Measurements from ENCODE around the gene ARHGAP6.

ARHGAP6 gene

GRCh38 chrX:11450354-11450753, 215.4 kb downstream of the ARHGAP6 start:
- Mint-ChIP-seq H3K27ac (no peak overlapping the region), H3K4me3 (no peak overlapping the region), H3K4me1 (ENCODE audit: low read depth) (no peaks in the 10 kb centered on the region), H3K27me3 (peaks cover 2% of the 10 kb centered on the region), H3K36me3 (no peaks in the 10 kb centered on the region), H3K9me3 (ENCODE audit: low read depth) (no peaks in the 10 kb centered on the region)

- no peak overlapping the region for H3K4me3 Mint-ChIP-seq
- no peaks in the 10 kb centered on the region for H3K9me3 Mint-ChIP-seq (ENCODE audit: low read depth)
- H3K27me3 Mint-ChIP-seq = peaks cover 2% of the 10 kb centered on the region
- H3K36me3 Mint-ChIP-seq = no peaks in the 10 kb centered on the region
- H3K27ac Mint-ChIP-seq = no peak overlapping the region
- H3K4me1 Mint-ChIP-seq (ENCODE audit: low read depth) = no peaks in the 10 kb centered on the region
These were observed 216.1 kb downstream of the ARHGAP6 start for GRCh38 chrX:11449613-11450012.

GRCh38 chrX:11447418-11447817, 218.3 kb downstream of the ARHGAP6 start:
- Mint-ChIP-seq H3K27ac (no peak overlapping the region), H3K27me3 (no peaks in the 10 kb centered on the region), H3K4me1 (ENCODE audit: low read depth) (no peaks in the 10 kb centered on the region), H3K36me3 (no peaks in the 10 kb centered on the region), H3K4me3 (no peak overlapping the region), H3K9me3 (ENCODE audit: low read depth) (no peaks in the 10 kb centered on the region)

GRCh38 chrX:11446949-11447348, 218.8 kb downstream of the ARHGAP6 start:
- no peaks in the 10 kb centered on the region for H3K36me3 Mint-ChIP-seq

GRCh38 chrX:11446336-11446735, 219.4 kb downstream of the ARHGAP6 start:
- Mint-ChIP-seq H3K36me3 (no peaks in the 10 kb centered on the region), H3K27ac (no peak overlapping the region), H3K4me1 (ENCODE audit: low read depth) (no peaks in the 10 kb centered on the region), H3K9me3 (ENCODE audit: low read depth) (no peaks in the 10 kb centered on the region), H3K4me3 (no peak overlapping the region), H3K27me3 (no peaks in the 10 kb centered on the region)

More at GRCh38 chrX:11446949-11447348, 218.8 kb downstream of the ARHGAP6 start:
- H3K4me3 Mint-ChIP-seq = no peak overlapping the region
- H3K27ac Mint-ChIP-seq = no peak overlapping the region
- H3K27me3 Mint-ChIP-seq = no peaks in the 10 kb centered on the region
- no peaks in the 10 kb centered on the region for H3K4me1 Mint-ChIP-seq (ENCODE audit: low read depth)
- no peaks in the 10 kb centered on the region for H3K9me3 Mint-ChIP-seq (ENCODE audit: low read depth)

GRCh38 chrX:11445540-11445939, 220.2 kb downstream of the ARHGAP6 start:
- H3K4me1 Mint-ChIP-seq (ENCODE audit: low read depth) = no peaks in the 10 kb centered on the region
- H3K27ac Mint-ChIP-seq = no peak overlapping the region
- no peaks in the 10 kb centered on the region for H3K36me3 Mint-ChIP-seq
- no peak overlapping the region for H3K4me3 Mint-ChIP-seq
- H3K9me3 Mint-ChIP-seq (ENCODE audit: low read depth) = no peaks in the 10 kb centered on the region
- H3K27me3 Mint-ChIP-seq = no peaks in the 10 kb centered on the region

GRCh38 chrX:11444052-11444451, 221.7 kb downstream of the ARHGAP6 start:
- no peak overlapping the region for H3K4me3 Mint-ChIP-seq
- H3K36me3 Mint-ChIP-seq = no peaks in the 10 kb centered on the region
- H3K9me3 Mint-ChIP-seq (ENCODE audit: low read depth) = no peaks in the 10 kb centered on the region
- H3K27ac Mint-ChIP-seq = no peak overlapping the region
- H3K27me3 Mint-ChIP-seq = no peaks in the 10 kb centered on the region
- H3K4me1 Mint-ChIP-seq (ENCODE audit: low read depth) = no peaks in the 10 kb centered on the region

GRCh38 chrX:11439846-11440245, 225.9 kb downstream of the ARHGAP6 start:
- H3K27ac Mint-ChIP-seq = no peak overlapping the region
- no peak overlapping the region for H3K4me3 Mint-ChIP-seq
- H3K36me3 Mint-ChIP-seq = no peaks in the 10 kb centered on the region
- H3K9me3 Mint-ChIP-seq (ENCODE audit: low read depth) = no peaks in the 10 kb centered on the region
- no peaks in the 10 kb centered on the region for H3K27me3 Mint-ChIP-seq
- H3K4me1 Mint-ChIP-seq (ENCODE audit: low read depth) = no peaks in the 10 kb centered on the region

- Mint-ChIP-seq H3K4me3 (no peak overlapping the region), H3K4me1 (ENCODE audit: low read depth) (no peaks in the 10 kb centered on the region), H3K27me3 (no peaks in the 10 kb centered on the region), H3K27ac (no peak overlapping the region), H3K9me3 (ENCODE audit: low read depth) (no peaks in the 10 kb centered on the region), H3K36me3 (no peaks in the 10 kb centered on the region)
These were observed 227.0 kb downstream of the ARHGAP6 start for GRCh38 chrX:11438767-11439166.

GRCh38 chrX:11438380-11438723, 227.4 kb downstream of the ARHGAP6 start:
- Mint-ChIP-seq H3K9me3 (ENCODE audit: low read depth) (no peaks in the 10 kb centered on the region), H3K36me3 (no peaks in the 10 kb centered on the region), H3K27me3 (no peaks in the 10 kb centered on the region), H3K4me1 (ENCODE audit: low read depth) (no peaks in the 10 kb centered on the region), H3K27ac (no peak overlapping the region), H3K4me3 (no peak overlapping the region)

GRCh38 chrX:11437642-11438379, 227.9 kb downstream of the ARHGAP6 start:
- Mint-ChIP-seq H3K36me3 (no peaks in the 10 kb centered on the region), H3K9me3 (ENCODE audit: low read depth) (no peaks in the 10 kb centered on the region), H3K27ac (no peak overlapping the region), H3K4me3 (no peak overlapping the region), H3K4me1 (ENCODE audit: low read depth) (no peaks in the 10 kb centered on the region), H3K27me3 (peaks cover 3% of the 10 kb centered on the region)

GRCh38 chrX:11435568-11435967, 230.2 kb downstream of the ARHGAP6 start:
- no peaks in the 10 kb centered on the region for H3K36me3 Mint-ChIP-seq
- H3K27ac Mint-ChIP-seq = no peak overlapping the region
- no peak overlapping the region for H3K4me3 Mint-ChIP-seq
- peaks cover 4% of the 10 kb centered on the region for H3K27me3 Mint-ChIP-seq
- H3K9me3 Mint-ChIP-seq (ENCODE audit: low read depth) = no peaks in the 10 kb centered on the region
- H3K4me1 Mint-ChIP-seq (ENCODE audit: low read depth) = no peaks in the 10 kb centered on the region

GRCh38 chrX:11434607-11435006, 231.1 kb downstream of the ARHGAP6 start:
- no peaks in the 10 kb centered on the region for H3K4me1 Mint-ChIP-seq (ENCODE audit: low read depth)
- peaks cover 4% of the 10 kb centered on the region for H3K27me3 Mint-ChIP-seq
- H3K9me3 Mint-ChIP-seq (ENCODE audit: low read depth) = no peaks in the 10 kb centered on the region
- H3K4me3 Mint-ChIP-seq = no peak overlapping the region
- no peak overlapping the region for H3K27ac Mint-ChIP-seq
- no peaks in the 10 kb centered on the region for H3K36me3 Mint-ChIP-seq

- Mint-ChIP-seq H3K4me3 (no peak overlapping the region), H3K27me3 (peaks cover 4% of the 10 kb centered on the region), H3K9me3 (ENCODE audit: low read depth) (no peaks in the 10 kb centered on the region), H3K4me1 (ENCODE audit: low read depth) (no peaks in the 10 kb centered on the region), H3K27ac (no peak overlapping the region), H3K36me3 (no peaks in the 10 kb centered on the region)
These were observed 233.9 kb downstream of the ARHGAP6 start for GRCh38 chrX:11431786-11432185.

GRCh38 chrX:11430271-11430670, 235.4 kb downstream of the ARHGAP6 start:
- no peaks in the 10 kb centered on the region for H3K9me3 Mint-ChIP-seq (ENCODE audit: low read depth)
- no peaks in the 10 kb centered on the region for H3K36me3 Mint-ChIP-seq
- H3K4me1 Mint-ChIP-seq (ENCODE audit: low read depth) = no peaks in the 10 kb centered on the region
- peaks cover 4% of the 10 kb centered on the region for H3K27me3 Mint-ChIP-seq
- H3K27ac Mint-ChIP-seq = no peak overlapping the region
- H3K4me3 Mint-ChIP-seq = no peak overlapping the region

GRCh38 chrX:11429538-11430085, 236.1 kb downstream of the ARHGAP6 start:
- H3K4me1 Mint-ChIP-seq (ENCODE audit: low read depth) = no peaks in the 10 kb centered on the region
- H3K4me3 Mint-ChIP-seq = no peak overlapping the region
- no peaks in the 10 kb centered on the region for H3K36me3 Mint-ChIP-seq
- H3K27me3 Mint-ChIP-seq = peaks cover 5% of the 10 kb centered on the region
- no peak overlapping the region for H3K27ac Mint-ChIP-seq
- no peaks in the 10 kb centered on the region for H3K9me3 Mint-ChIP-seq (ENCODE audit: low read depth)

Data from activated naive CD8-positive, alpha-beta T cell (primary cell).